GM06990 (cell line): ENCODE measurements around the gene CCL16.

Experiments used
- DNase-seq: peaks from one replicate; pipeline ENCODE4 v3.0.0-alpha.2; 2011; ENCODE audit not compliant: insufficient read length; ENCODE audit errors: extremely low read depth
- H3K27me3 ChIP-seq: replicated peaks from 2 replicates; pipeline ENCODE4 v1.6.0; 2011; ENCODE audit warnings: low read length; ENCODE audit not compliant: control insufficient read depth, insufficient read depth
- H3K36me3 ChIP-seq: 2 replicates; pipeline ENCODE4 v1.5.1; 2011; ENCODE audit warnings: low read length; ENCODE audit not compliant: control insufficient read depth, insufficient read depth
- H3K4me3 ChIP-seq: replicated peaks from 2 replicates; pipeline ENCODE4 v1.5.1; 2011; ENCODE audit warnings: low read depth, mild to moderate bottlenecking, control low read depth, low read length
- CTCF ChIP-seq: IDR thresholded peaks from 2 replicates; pipeline ENCODE4 v1.5.1; 2011; ENCODE audit warnings: low read length, control low read depth, mild to moderate bottlenecking, inconsistent platforms; ENCODE audit not compliant: insufficient read depth, poor library complexity, severe bottlenecking

The CCL16 gene

GRCh38 chr17:35984140-35984539 is 2.8 kb upstream of the CCL16 start:
- no peaks in the 10 kb centered on the region for H3K27me3 ChIP-seq
- TF ChIP-seq CTCF = no peak
- no peak for DNase-seq
- no peak overlapping the region for H3K4me3 ChIP-seq
- no peaks in the 10 kb centered on the region for H3K36me3 ChIP-seq

GRCh38 chr17:35982409-35983191 is 1.3 kb upstream of the CCL16 start:
- Histone ChIP-seq H3K27me3 (no peaks in the 10 kb centered on the region), H3K4me3 (no peak overlapping the region), H3K36me3 (no peaks in the 10 kb centered on the region)
- TF ChIP-seq CTCF = no peak
- DNase-seq = no peak

- Histone ChIP-seq H3K36me3 (no peaks in the 10 kb centered on the region), H3K4me3 (no peak overlapping the region), H3K27me3 (no peaks in the 10 kb centered on the region)
- no peak for DNase-seq
- peak; percentile 57 for TF ChIP-seq CTCF
Measured at GRCh38 chr17:35981908-35982330, 622 bp upstream of the CCL16 start.

- no peak for DNase-seq
- H3K27me3 ChIP-seq = no peaks in the 10 kb centered on the region
- H3K36me3 ChIP-seq = no peaks in the 10 kb centered on the region
- TF ChIP-seq CTCF = no peak
- H3K4me3 ChIP-seq = no peak overlapping the region
Measured at GRCh38 chr17:35978346-35978745, 3.0 kb downstream of the CCL16 start.

- no peak for DNase-seq
- no peak overlapping the region for H3K4me3 ChIP-seq
Measured at GRCh38 chr17:35977509-35977908, 3.8 kb downstream of the CCL16 start.

More at GRCh38 chr17:35977509-35977908, 3.8 kb downstream of the CCL16 start:
- no peaks in the 10 kb centered on the region for H3K27me3 ChIP-seq
- no peak for TF ChIP-seq CTCF
- H3K36me3 ChIP-seq = no peaks in the 10 kb centered on the region
